Fibroblast of mammary gland (primary cell): ENCODE data around the gene PLLP.

ENCODE experiments used
- DNase-seq: peaks from one replicate; pipeline ENCODE4 v3.0.0-alpha.2; 2010; ENCODE audit warnings: low read depth
- H3K4me3 ChIP-seq: 2 replicates; pipeline ENCODE4 v1.5.1; 2011; ENCODE audit warnings: low read depth, mild to moderate bottlenecking, low read length, moderate library complexity; ENCODE audit not compliant: control insufficient read depth
- CTCF ChIP-seq: conservative IDR thresholded peaks from 2 replicates; pipeline ENCODE4 v1.5.1; 2011; ENCODE audit warnings: low read depth, low read length, inconsistent platforms; ENCODE audit not compliant: control insufficient read depth, insufficient read depth

The PLLP gene

GRCh38 chr16:57297856-57298255, 13.4 kb upstream of the PLLP start:
- DNase-seq: no peak
- no peak overlapping the region for H3K4me3 ChIP-seq
- TF ChIP-seq CTCF: no peak

DNA sequence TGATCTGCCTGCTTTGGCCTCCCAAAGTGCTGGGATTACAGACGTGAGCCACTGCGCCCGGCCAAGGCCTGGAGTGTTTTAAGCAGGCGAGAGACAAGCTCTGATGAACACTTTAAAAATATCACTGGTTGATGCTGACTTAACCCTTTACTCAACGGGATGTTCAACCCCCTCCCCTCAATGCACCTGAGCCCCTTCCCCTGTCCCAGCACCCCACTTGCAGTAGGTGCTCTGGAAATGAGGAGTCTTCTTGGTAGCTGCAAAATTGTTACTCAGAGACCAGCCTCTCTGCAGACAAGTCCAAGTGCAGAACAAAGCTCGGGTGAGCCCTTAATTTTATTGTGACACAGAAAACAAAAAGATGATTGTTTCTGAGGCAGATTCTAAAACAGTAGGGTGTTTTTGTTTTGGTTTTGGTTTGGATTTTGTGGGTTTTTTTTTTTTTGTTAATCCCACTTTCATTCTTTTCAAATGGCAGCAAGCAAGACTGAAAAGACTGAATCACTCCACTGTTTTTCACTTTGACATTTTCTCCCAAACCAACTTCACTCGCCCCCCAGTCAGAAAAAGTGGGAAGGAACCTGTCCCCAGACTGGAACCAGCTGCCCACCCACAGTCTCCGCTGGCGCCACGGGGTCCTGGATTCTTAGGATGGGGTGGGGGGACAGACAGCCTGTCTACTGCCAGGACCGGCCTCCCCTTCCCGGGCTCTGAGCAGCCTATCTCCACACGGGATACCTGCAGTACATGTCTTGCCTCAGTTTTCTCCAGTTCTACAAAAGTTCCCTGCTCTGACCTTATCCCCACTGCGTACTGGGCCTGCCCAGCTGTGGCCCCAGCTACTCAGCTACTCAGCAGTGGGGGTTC, 5.2 kb upstream of the PLLP start:
- no peak for TF ChIP-seq CTCF
- no peak for DNase-seq
- H3K4me3 ChIP-seq: no peak overlapping the region

DNA sequence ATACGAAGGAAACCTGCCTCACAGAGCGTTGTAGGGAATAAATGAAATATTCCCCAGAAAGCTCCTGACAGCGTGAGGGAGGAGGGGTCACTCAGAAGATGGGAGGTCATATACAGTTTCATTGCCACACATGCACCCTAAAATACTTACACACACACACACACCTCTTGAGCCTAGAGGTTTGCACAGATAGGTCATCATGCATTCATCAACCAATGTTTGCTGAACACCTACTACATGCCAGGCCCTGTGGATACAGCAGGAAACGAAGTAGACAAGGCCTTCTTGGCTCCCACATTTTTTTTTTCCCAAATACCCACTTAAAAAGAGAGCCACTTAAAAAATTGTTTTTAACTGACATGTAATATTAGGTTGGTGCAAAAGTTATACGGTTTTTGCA, 907 bp upstream of the PLLP start:
- TF ChIP-seq CTCF: no peak
- no peak for DNase-seq
- no peak overlapping the region for H3K4me3 ChIP-seq

- peak overlapping the region; percentile 31 for H3K4me3 ChIP-seq
- no peak for DNase-seq
- TF ChIP-seq CTCF: no peak
Measured at GRCh38 chr16:57284952-57285363, 486 bp upstream of the PLLP start.

GRCh38 chr16:57283959-57284208, 588 bp downstream of the PLLP start:
- no peak for TF ChIP-seq CTCF
- no peak overlapping the region for H3K4me3 ChIP-seq
- DNase-seq: no peak

GRCh38 chr16:57283214-57283958, 1.1 kb downstream of the PLLP start:
- TF ChIP-seq CTCF: no peak
- no peak for DNase-seq
- no peak overlapping the region for H3K4me3 ChIP-seq
